ENCODE measurements around the gene SCGB1A1.

The SCGB1A1 gene

GRCh38 chr11:62451241-62451621 lies 32.4 kb downstream of the SCGB1A1 start:
- no peak for DNase-seq

DNA sequence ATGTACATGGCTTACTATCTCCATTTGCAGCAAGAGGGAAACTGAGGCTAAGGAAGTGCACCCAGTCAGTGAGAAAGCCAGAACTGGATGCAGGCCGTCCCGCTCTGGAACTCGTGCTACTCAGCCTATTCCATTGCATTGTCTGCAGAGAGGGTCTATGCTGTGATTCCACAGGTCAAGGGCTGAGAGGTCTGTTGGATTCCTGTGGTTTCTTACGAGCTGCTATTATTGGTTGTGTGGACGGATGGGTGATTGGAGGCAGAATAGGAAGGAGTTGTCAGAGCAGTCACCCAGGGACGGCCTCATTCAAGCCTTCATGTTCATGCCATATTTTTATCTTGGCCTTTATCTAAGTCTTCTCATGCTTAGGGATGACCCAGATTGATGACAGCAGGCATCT lies 33.4 kb downstream of the SCGB1A1 start:
- no peak for DNase-seq

DNA sequence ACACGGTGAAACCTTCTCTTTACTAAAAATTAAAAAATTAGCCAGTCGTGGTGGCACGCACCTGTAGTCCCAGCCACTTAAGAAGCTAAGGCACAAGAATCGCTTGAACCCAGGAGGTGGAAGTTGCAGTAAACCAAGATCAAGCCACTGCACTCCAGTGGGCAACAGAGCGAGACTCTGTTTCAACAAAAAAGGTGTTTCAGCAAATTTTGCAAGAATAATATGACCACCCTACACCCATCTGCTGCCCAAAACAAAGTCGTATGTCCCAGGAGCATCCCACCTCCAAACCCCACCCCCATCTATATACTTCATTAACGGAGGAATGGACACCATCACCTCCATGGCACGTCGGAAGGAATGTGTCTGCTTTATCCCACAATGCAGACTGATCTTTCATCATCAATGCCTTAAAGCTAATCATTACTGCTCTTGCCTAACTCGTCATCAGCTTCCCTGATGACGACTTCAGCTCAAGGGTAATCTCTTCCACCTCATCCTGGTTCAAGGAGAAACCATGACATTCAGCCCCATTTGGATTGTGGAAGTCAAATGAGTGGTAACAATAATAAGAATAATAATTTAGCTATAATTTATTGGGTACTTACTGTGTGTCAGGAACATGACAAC lies 34.1 kb downstream of the SCGB1A1 start:
- no peak for DNase-seq

DNA sequence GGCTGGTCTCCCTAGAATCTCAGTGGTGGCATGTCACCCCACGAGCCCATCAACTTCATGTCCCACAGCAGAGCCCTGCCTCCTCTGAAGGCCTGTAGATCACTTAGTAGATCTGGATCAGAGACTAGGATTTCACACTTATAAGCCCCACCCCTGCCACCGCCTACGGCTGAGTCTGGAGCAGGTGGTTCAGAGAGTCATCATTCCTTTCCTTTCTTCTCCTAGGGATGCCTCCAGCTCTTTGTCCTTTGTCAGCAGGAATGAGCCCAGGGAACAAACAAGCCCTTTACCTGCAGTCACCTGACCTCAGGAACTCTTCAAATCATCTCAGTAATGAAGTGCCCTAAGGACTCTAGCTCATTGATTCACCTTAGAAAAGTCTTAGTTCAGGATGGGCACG lies 37.8 kb downstream of the SCGB1A1 start:
- DNase-seq = peak; percentile 51

DNA sequence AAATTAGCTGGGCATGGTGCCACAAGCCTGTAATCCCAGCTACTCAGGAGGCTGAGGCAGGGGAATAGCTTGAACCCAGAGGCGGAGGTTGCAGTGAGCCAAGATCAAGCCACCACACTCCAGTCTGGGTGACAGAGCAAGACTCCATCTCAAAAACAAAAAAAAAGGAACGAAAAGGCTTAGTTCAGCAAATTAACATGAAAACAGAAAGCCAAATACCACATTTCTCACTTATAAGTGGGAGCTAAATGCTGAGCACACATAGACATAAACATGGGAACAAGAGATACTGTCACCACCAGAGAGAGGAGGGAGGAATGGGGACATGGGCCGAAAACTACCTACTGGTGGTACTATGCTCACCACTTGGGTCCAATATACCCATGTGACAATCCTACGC lies 38.6 kb downstream of the SCGB1A1 start:
- no peak for DNase-seq

- no peak for DNase-seq
These were observed 39.6 kb downstream of the SCGB1A1 start for GRCh38 chr11:62458212-62459002.

GRCh38 chr11:62459080-62459479 lies 40.2 kb downstream of the SCGB1A1 start:
- no peak for DNase-seq

GRCh38 chr11:62461740-62462507 lies 43.1 kb downstream of the SCGB1A1 start:
- DNase-seq = no peak

DNA sequence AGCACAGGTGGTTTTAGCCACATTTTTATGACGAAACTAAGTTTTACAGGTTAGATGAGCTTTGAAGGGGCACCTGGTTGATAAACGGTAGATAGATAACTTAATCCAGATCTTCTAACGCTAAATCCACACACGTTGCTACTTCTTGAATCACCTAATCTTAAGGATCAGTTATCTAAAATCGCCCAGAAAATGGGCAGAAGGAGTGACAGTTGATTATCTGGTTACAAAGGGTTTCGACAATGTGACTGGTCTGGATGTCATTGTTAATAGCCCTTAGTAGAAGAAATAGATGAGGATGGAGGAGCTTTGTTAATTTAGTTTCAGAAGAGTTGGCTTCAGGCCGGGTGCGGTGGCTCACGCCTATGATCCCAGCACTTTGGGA lies 43.7 kb downstream of the SCGB1A1 start:
- DNase-seq = no peak

GRCh38 chr11:62463121-62463542 lies 44.3 kb downstream of the SCGB1A1 start:
- no peak for DNase-seq

DNA sequence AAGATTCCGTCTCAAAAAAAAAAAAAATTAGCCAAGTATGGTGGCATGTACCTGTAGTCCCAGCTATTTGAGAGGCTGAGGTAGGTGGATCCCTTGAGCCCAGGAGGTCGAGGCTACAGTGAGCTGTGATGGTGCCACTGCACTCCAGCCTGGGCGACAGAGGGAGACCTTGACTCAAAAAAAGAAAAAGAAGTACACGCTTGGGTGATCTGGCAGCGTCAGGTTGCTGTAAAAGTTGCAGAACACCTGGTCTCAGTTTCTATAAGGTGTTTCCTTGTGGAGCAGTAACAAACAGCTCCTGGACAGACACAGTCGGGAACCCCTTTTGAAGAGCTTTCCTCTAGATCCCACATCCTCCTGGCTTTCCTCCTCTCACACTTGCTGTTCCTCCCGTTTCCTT lies 45.8 kb downstream of the SCGB1A1 start:
- peak; percentile 53 for DNase-seq

DNA sequence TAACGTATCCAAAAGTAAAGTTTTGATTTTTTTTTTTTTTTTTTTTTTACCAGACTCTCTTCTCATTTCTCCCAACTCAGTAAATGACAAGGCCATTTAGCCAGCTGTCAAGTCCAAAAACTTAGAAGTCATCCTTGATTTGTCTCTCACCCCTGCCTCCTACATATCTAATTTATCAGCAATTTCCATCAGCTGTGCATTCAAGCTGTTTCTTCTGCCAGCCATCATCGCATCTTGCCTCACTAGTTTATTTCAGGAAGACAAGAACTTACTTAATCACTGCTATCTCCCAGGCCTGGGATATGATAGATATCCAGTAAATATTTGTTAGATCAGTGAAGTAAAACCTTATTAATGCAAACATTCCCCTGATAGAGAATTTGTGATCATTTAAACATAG lies 47.6 kb downstream of the SCGB1A1 start:
- DNase-seq = no peak

- no peak for DNase-seq
These were observed 49.7 kb downstream of the SCGB1A1 start for GRCh38 chr11:62468577-62468976.

GRCh38 chr11:62471603-62472002 lies 52.8 kb downstream of the SCGB1A1 start:
- no peak for DNase-seq

DNA sequence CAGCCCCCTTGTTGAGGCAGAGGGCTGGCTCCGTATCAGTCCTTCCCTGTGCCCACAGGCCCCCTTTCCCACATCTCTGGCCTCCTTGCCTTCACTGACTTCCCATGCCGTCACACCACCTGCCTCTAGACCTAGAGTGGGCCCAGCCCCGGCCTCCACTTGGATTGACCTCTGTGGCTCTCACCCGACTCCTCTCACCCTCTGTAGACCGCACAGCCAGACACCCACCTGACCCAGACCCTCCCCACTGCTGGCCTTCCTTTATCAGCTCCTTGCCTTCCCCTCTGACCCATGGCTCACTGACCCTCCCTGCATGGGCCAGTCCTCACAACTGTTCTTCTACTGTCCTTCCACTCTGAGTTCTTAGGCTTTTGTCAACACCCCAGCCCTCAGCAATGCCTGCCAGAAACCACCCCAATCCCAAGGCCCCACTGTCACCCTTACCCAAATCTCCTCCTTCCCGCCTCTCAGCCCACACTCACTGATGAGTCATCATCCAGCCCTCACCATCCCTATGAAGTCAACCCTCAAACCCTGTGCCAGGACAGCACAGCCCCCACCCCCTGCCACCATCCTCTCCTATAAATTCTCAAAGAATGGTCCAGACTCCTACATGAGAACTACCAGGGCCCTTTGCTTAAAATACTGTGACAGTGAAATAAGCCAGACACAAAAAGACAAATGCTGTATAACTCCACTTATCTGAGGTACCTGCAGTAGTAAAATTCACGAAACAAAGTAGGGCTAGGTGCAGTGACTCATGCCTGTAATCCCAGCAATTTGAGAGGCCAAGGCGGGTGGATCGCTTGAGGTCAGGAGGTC lies 53.4 kb downstream of the SCGB1A1 start:
- DNase-seq = no peak
